ENCODE data around the gene PRXL2B. TPM values are rescaled to one million over a fixed set of nuclear protein-coding genes. Genes with fewer than 3 reads are reported as not detected.
"Not testable (repeated sequence)": the region's sequence is repeated elsewhere in the genome, so short reads cannot be mapped to it uniquely, and the experiment has no call there.

PRXL2B gene
- total RNA-seq, 1 donor from 2014 or later = 12.6 TPM

- DNase-seq (ENCODE audit: low spot score in 2 of 2) (no peak), FAIRE-seq (no peak)
Measured at GRCh38 chr1:2561898-2562895, 24.4 kb upstream of the PRXL2B start.

GRCh38 chr1:2563205-2563604 lies 23.4 kb upstream of the PRXL2B start:
- DNase-seq (ENCODE audit: low spot score in 2 of 2) (no peak), FAIRE-seq (no peak)

- DNase-seq (ENCODE audit: low spot score in 2 of 2) (no peak), FAIRE-seq (no peak)
Measured at GRCh38 chr1:2564006-2564814, 22.4 kb upstream of the PRXL2B start.

- no peak for DNase-seq (ENCODE audit: low spot score in 2 of 2)
Measured at GRCh38 chr1:2564815-2565374, 21.7 kb upstream of the PRXL2B start.

GRCh38 chr1:2566101-2567045 lies 20.2 kb upstream of the PRXL2B start:
- DNase-seq (ENCODE audit: low spot score in 2 of 2) = no peak
- no peak for FAIRE-seq

More at GRCh38 chr1:2564815-2565374, 21.7 kb upstream of the PRXL2B start:
- FAIRE-seq = no peak

- no peak for DNase-seq (ENCODE audit: low spot score in 2 of 2)
- no peak for FAIRE-seq
Measured at GRCh38 chr1:2567083-2567679, 19.4 kb upstream of the PRXL2B start.

- not testable (repeated sequence) for DNase-seq (ENCODE audit: low spot score in 2 of 2); FAIRE-seq
Measured at GRCh38 chr1:2568187-2568816, 18.3 kb upstream of the PRXL2B start.

GRCh38 chr1:2569060-2569459 lies 17.5 kb upstream of the PRXL2B start:
- FAIRE-seq = no peak
- DNase-seq (ENCODE audit: low spot score in 2 of 2) = no peak

GRCh38 chr1:2569703-2570102 lies 16.9 kb upstream of the PRXL2B start:
- DNase-seq (ENCODE audit: low spot score in 2 of 2); FAIRE-seq: not testable (repeated sequence)

GRCh38 chr1:2570332-2570731 lies 16.2 kb upstream of the PRXL2B start:
- FAIRE-seq (no peak), DNase-seq (ENCODE audit: low spot score in 2 of 2) (no peak)

- no peak for DNase-seq (ENCODE audit: low spot score in 2 of 2)
- FAIRE-seq = no peak
Measured at GRCh38 chr1:2571348-2571747, 15.2 kb upstream of the PRXL2B start.

GRCh38 chr1:2573250-2573920 lies 13.2 kb upstream of the PRXL2B start:
- FAIRE-seq = no peak

GRCh38 chr1:2574350-2574749 lies 12.2 kb upstream of the PRXL2B start:
- FAIRE-seq = no peak
- DNase-seq (ENCODE audit: low spot score in 2 of 2) = no peak

More at GRCh38 chr1:2573250-2573920, 13.2 kb upstream of the PRXL2B start:
- no peak for DNase-seq (ENCODE audit: low spot score in 2 of 2)

- FAIRE-seq = no peak
- no peak for DNase-seq (ENCODE audit: low spot score in 2 of 2)
Measured at GRCh38 chr1:2575801-2576663, 10.5 kb upstream of the PRXL2B start.

- FAIRE-seq; DNase-seq (ENCODE audit: low spot score in 2 of 2): not testable (repeated sequence)
Measured at GRCh38 chr1:2577565-2578075, 9.0 kb upstream of the PRXL2B start.

- DNase-seq (ENCODE audit: low spot score in 2 of 2) = no peak
- no peak for FAIRE-seq
Measured at GRCh38 chr1:2578758-2579118, 7.8 kb upstream of the PRXL2B start.

- DNase-seq (ENCODE audit: low spot score in 2 of 2) (no peak), FAIRE-seq (no peak)
Measured at GRCh38 chr1:2580691-2581090, 5.9 kb upstream of the PRXL2B start.
